LNCaP clone FGC (cell line): ENCODE results near the gene TMEM205.
"Not testable (repeated sequence)": the region's sequence is repeated elsewhere in the genome, so short reads cannot be mapped to it uniquely, and the experiment has no call there.

Source experiments
- DNase-seq: peaks from one replicate; pipeline ENCODE4 v3.0.0-alpha.2; 2011; ENCODE audit warnings: low read depth
- H3K4me3 ChIP-seq: 2 replicates; pipeline ENCODE4 v1.5.1; 2011; ENCODE audit warnings: mild to moderate bottlenecking, low read depth, low read length, control low read depth
- TF ChIP-seq, protein P1 (sequence below): IDR thresholded peaks from 2 replicates; pipeline ENCODE4 v1.5.1; 2012; ENCODE audit warnings: mild to moderate bottlenecking; ENCODE audit not compliant: control insufficient read depth, insufficient read depth; ENCODE audit errors: extremely low read depth

The TMEM205 gene

DNA sequence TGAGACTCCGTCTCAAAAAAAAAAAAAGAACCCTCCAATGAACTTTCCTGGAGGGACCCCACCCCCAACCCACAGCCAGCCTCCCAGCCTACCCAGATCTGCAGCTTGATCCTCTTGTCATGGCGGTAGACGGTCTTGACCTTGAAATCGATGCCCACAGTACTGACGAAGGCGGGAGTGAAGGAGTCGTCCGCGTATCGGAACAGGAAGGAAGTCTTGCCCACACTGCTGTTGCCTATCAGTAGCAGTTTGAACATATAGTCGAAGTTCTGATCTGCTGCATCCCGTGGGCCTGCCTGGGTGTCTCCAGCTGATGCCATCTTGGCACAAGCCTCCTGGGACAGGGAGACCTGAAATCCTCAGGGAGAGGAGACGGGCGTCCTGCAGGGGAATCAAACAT, 9.0 kb downstream of the TMEM205 start:
- TF ChIP-seq, protein P1, sequence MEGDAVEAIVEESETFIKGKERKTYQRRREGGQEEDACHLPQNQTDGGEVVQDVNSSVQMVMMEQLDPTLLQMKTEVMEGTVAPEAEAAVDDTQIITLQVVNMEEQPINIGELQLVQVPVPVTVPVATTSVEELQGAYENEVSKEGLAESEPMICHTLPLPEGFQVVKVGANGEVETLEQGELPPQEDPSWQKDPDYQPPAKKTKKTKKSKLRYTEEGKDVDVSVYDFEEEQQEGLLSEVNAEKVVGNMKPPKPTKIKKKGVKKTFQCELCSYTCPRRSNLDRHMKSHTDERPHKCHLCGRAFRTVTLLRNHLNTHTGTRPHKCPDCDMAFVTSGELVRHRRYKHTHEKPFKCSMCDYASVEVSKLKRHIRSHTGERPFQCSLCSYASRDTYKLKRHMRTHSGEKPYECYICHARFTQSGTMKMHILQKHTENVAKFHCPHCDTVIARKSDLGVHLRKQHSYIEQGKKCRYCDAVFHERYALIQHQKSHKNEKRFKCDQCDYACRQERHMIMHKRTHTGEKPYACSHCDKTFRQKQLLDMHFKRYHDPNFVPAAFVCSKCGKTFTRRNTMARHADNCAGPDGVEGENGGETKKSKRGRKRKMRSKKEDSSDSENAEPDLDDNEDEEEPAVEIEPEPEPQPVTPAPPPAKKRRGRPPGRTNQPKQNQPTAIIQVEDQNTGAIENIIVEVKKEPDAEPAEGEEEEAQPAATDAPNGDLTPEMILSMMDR = no peak
- no peak for DNase-seq
- H3K4me3 ChIP-seq = no peak overlapping the region

DNA sequence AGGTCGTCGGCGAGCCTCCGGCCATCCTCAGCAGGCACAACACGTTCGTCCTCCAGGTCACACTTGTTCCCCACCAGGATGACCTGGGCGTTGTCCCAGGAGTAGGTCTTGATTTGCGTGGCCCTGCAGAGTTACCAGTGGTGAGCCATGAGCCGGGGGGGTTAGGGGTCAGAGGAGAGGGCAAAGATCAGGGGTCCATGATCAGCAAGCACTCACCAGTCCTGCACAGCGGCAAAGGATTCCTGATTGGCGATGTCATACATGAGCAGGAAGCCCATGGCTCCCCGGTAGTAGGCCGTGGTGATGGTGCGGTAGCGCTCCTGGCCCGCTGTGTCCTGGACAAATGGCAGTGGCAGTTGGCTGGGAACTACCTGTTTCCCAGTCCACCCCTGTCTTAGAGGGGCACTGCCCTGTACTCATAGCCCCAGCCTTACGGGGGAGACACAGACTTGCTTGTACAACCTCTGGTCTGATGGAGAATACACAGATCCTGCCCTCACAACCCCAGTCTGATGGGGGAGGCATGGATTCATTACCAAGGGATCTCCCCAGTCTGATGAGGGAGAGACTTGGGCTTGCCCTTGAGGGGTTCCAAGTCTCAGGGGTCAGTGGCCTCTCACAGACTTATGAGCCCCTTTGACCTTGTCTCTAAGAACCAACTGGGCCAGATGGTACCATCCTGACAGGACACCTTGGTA, 10.5 kb downstream of the TMEM205 start:
- TF ChIP-seq, protein P1 = no peak
- DNase-seq = no peak
- H3K4me3 ChIP-seq = no peak overlapping the region

DNA sequence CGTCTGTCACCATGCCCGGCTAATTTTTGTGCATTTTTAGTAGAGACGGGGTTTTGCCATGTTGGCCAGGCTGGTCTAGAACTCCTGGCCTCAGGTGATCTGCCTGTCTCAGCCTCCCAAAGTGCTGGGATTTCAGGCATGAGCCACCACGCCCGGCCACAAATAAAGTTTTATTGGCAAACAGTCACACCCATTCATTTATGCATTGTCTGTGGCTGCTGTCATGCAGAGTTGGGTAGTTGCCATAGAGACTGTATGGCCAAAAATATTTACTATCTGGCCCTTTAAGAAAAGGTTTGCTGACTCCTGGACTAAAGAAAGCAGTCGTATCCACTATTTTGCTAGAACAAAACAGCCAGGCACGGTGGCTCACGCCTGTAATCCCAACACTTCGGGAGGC, 12.2 kb downstream of the TMEM205 start:
- not testable (repeated sequence) for DNase-seq, H3K4me3 ChIP-seq

DNA sequence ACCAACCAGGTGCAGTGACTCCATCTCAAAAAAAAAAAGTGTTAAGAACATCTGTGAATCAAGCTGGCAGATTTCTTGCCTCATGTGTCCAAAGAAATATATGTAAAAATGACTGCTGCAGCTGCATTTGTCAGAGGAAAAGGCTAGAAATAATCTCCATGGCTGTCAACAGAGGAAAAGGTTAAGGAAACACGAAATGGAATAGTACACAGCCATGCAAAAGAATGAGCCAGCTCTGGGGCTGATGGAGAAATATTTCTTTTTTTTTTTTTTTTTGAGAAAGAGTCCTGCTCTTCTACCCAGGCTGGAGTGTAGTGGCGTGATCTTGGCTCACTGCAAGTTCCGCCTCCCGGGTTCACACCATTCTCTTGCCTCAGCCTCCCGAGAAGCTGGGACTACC, 13.2 kb downstream of the TMEM205 start:
- no peak overlapping the region for H3K4me3 ChIP-seq
- TF ChIP-seq, protein P1 = no peak
- DNase-seq = no peak

DNA sequence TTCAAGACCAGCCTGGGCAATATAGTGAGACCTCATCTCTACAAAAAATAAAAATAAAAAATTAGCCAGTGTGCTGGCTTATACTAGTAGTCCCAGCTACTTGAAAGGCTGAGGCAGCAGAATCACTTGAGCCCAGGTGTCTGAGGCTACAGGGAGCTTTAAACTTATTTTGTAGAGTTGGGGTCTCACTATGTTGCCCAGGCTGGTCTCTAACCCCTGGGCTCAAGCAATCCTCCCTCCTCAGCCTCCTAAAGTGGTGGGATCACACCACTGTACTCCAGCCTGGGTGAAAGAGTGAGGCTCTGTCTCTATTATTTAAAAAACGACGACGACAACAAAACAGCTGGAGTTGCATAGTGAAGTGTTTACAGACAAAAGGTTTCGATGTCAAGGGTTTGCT, 14.6 kb downstream of the TMEM205 start:
- TF ChIP-seq, protein P1 = no peak
- DNase-seq = no peak

DNA sequence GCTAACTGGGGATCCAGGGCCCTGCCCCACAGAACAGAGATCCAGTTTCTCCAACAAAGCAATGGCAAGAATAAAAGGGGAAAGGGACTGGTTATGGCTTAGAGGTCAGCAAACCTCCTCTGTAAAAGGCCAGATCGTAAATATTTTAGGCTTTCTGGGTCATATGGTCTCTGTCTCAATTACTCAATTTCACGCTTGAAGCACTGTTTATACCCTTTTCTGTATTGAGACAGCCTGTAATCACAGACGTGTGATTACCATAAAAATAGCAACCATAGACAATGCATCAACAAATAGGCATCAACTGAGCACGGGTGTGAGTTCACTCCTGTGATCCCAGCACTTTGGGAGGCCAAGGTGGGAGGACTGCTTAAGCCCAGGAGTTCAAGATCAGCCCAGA, 15.9 kb downstream of the TMEM205 start:
- no peak overlapping the region for H3K4me3 ChIP-seq
- DNase-seq = no peak
- TF ChIP-seq, protein P1 = no peak

More for the DNA sequence above, 14.6 kb downstream of the TMEM205 start:
- no peak overlapping the region for H3K4me3 ChIP-seq

DNA sequence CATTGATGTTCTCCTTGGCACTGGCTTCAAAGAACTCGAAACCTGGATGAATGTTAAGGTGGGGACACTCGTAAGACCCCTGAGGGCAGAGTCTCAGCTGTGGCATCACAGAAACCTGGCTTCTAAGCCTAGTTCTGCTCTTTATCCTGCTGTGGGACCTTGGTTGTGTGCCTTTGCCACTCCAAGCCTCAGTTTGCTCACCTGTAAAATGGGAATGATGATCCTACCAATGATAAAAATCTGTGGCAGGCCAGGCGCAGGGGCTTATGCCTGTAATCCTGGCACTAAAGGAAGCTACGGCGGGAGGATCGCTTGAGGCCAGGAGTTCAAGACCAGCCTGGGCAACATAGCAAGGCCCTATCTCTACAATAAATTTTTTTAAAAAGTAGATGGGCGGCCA, 20.5 kb downstream of the TMEM205 start:
- DNase-seq = no peak
- no peak overlapping the region for H3K4me3 ChIP-seq
- TF ChIP-seq, protein P1 = no peak
